ENCODE data around the gene AP3B1. TPM values are rescaled to one million over a fixed set of nuclear protein-coding genes. Genes with fewer than 3 reads are reported as not detected.

AP3B1 gene, protein sequence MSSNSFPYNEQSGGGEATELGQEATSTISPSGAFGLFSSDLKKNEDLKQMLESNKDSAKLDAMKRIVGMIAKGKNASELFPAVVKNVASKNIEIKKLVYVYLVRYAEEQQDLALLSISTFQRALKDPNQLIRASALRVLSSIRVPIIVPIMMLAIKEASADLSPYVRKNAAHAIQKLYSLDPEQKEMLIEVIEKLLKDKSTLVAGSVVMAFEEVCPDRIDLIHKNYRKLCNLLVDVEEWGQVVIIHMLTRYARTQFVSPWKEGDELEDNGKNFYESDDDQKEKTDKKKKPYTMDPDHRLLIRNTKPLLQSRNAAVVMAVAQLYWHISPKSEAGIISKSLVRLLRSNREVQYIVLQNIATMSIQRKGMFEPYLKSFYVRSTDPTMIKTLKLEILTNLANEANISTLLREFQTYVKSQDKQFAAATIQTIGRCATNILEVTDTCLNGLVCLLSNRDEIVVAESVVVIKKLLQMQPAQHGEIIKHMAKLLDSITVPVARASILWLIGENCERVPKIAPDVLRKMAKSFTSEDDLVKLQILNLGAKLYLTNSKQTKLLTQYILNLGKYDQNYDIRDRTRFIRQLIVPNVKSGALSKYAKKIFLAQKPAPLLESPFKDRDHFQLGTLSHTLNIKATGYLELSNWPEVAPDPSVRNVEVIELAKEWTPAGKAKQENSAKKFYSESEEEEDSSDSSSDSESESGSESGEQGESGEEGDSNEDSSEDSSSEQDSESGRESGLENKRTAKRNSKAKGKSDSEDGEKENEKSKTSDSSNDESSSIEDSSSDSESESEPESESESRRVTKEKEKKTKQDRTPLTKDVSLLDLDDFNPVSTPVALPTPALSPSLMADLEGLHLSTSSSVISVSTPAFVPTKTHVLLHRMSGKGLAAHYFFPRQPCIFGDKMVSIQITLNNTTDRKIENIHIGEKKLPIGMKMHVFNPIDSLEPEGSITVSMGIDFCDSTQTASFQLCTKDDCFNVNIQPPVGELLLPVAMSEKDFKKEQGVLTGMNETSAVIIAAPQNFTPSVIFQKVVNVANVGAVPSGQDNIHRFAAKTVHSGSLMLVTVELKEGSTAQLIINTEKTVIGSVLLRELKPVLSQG
- total RNA-seq (10 to 100 TPM; 25.7 to 59.1 (median 36.0) TPM), polyA plus RNA-seq (10 to 100 TPM; 22.0 to 53.7 (median 26.7) TPM)
- long read RNA-seq, donor 1, full-length matches to known transcripts = 3 of 3 reads
- long read RNA-seq, donor 1, partial matches to known transcripts = 0 of 3 reads
- long read RNA-seq, donor 1, other reads (novel, unspliced or antisense) = 0 of 3 reads
- long read RNA-seq, donor 2, partial matches to known transcripts = 0 of 1 reads
- long read RNA-seq, donor 2, other reads (novel, unspliced or antisense) = 0 of 1 reads
- long read RNA-seq, donor 3 = 0 reads
- long read RNA-seq, donor 4, full-length matches to known transcripts = 7 of 23 reads
- long read RNA-seq, donor 4, partial matches to known transcripts = 13 of 23 reads
- long read RNA-seq, donor 4, other reads (novel, unspliced or antisense) = 3 of 23 reads
- long read RNA-seq, donor 5, full-length matches to known transcripts = 72 of 82 reads
- long read RNA-seq, donor 5, partial matches to known transcripts = 4 of 82 reads
- long read RNA-seq, donor 5, other reads (novel, unspliced or antisense) = 6 of 82 reads
- long read RNA-seq, donor 6, full-length matches to known transcripts = 2 of 9 reads
- long read RNA-seq, donor 6, partial matches to known transcripts = 7 of 9 reads
- long read RNA-seq, donor 6, other reads (novel, unspliced or antisense) = 0 of 9 reads
- long read RNA-seq, donor 7, partial matches to known transcripts = 0 of 1 reads
- long read RNA-seq, donor 7, other reads (novel, unspliced or antisense) = 0 of 1 reads
- long read RNA-seq, donor 8, full-length matches to known transcripts = 2 of 7 reads
- long read RNA-seq, donor 8, partial matches to known transcripts = 5 of 7 reads
- long read RNA-seq, donor 8, other reads (novel, unspliced or antisense) = 0 of 7 reads
- long read RNA-seq, donor 9, full-length matches to known transcripts = 3 of 3 reads
- long read RNA-seq, donor 9, partial matches to known transcripts = 0 of 3 reads
- long read RNA-seq, donor 9, other reads (novel, unspliced or antisense) = 0 of 3 reads
- long read RNA-seq, donor 10, full-length matches to known transcripts = 3 of 3 reads
- long read RNA-seq, donor 10, partial matches to known transcripts = 0 of 3 reads
- long read RNA-seq, donor 10, other reads (novel, unspliced or antisense) = 0 of 3 reads

DNA sequence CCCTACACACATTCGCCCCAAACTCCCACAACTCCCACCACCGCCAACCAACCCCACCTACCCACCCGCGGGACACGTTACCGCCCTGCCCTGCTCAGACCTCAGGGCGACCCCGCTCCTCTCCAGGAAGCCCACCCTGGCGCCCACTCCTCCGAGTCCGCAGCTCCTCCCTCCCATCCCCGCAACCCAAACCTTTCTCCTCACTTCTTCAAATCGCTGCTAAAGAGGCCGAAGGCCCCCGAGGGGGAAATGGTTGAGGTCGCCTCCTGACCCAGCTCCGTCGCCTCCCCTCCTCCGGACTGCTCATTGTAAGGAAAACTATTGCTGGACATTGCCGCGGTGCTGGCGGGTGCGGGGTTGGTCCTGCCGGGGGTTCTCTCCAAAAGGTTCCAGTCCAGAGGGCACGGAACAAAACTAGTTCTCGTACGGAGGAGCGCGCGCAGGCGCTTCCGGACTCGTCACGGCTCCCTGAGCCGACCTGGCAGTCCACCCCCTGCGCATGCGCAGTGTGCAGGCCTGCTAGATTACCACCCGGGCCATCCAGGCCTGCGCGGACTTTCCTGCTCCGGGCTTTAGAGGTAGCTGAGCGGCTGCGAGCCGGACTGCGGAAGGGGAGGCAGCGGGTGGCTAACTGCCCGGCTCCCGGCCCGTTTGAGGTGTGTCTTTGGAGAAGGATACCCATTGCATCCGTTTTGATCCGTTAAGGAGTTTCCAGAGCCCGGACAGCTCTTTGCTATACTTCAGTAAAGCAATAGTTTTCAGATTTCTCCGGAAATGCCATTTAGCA lies at the start of gene AP3B1:
AP3B1 (minus strand) TSS at position 451 of the 787 bp plus-strand sequence; CDS start at position 332, 119 bp downstream.
- TF ChIP-seq, protein P1, sequence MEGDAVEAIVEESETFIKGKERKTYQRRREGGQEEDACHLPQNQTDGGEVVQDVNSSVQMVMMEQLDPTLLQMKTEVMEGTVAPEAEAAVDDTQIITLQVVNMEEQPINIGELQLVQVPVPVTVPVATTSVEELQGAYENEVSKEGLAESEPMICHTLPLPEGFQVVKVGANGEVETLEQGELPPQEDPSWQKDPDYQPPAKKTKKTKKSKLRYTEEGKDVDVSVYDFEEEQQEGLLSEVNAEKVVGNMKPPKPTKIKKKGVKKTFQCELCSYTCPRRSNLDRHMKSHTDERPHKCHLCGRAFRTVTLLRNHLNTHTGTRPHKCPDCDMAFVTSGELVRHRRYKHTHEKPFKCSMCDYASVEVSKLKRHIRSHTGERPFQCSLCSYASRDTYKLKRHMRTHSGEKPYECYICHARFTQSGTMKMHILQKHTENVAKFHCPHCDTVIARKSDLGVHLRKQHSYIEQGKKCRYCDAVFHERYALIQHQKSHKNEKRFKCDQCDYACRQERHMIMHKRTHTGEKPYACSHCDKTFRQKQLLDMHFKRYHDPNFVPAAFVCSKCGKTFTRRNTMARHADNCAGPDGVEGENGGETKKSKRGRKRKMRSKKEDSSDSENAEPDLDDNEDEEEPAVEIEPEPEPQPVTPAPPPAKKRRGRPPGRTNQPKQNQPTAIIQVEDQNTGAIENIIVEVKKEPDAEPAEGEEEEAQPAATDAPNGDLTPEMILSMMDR (IDR thresholded peaks at IDR 0.05) = peak in 1 of 6 experiments; percentile 37
- peak; percentile 96 for TF ChIP-seq POLR2A (IDR thresholded peaks at IDR 0.05)
- WGBS, 4 donors = 0 to 1% (median 0%) methylated on average over 22 to 53 of the region's 53 CpGs
- intact Hi-C loops (cut with DNase I) = loop anchor here (5.0 kb wide), 2 partner anchors 63 to 68 kb away; partner anchors contain the start of gene SCAMP1 (in 1 of the 2)
- peaks cover 0 to 31% of the 10 kb centered on the region in 2 donors for H3K4me1 ChIP-seq (replicated peaks in 1 of 2)
- DNase-seq = peak; percentile 99 to 100 (median 99)
- H3K27me3 ChIP-seq = no peaks in the 10 kb centered on the region
- no peaks in the 10 kb centered on the region for H3K9me3 ChIP-seq (replicated peaks in 1 of 3)
- H3K27ac ChIP-seq = peak within 1 kb of the TSS; percentile 79 to 92 (median 85)
- no peaks in the 10 kb centered on the region for H3K36me3 ChIP-seq (replicated peaks in 1 of 2)
- H3K4me3 ChIP-seq = peak within 1 kb of the TSS; percentile 76 to 100 (median 83)

DNA sequence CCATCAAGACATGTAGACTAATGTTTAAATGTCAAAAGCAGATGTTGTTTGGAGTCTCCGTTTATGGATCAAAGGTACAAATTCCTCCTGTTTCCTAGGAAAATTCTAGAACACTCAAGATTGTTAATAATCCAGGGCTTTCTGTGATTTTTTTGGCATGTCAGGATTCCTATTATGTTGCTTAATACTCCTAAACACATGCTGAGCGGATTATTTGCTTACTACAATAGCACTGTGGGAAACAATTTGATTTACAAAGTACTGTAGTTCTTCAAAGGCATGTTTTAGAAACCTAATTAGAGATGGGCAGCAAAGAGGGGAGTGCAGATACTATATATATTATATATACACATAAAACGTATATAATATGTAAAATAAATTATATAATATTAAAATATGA lies 46.9 kb upstream of the AP3B1 start:
- no peak for DNase-seq
- no peaks in the 10 kb centered on the region for H3K27me3 ChIP-seq
- TF ChIP-seq, protein P1 (IDR thresholded peaks at IDR 0.05) = no peak
- no peak for TF ChIP-seq POLR2A (IDR thresholded peaks at IDR 0.05)
- no peaks in the 10 kb centered on the region for H3K9me3 ChIP-seq (replicated peaks in 1 of 3)
- H3K36me3 ChIP-seq (replicated peaks in 1 of 2) = no peaks in the 10 kb centered on the region
- no peak overlapping the region for H3K4me3 ChIP-seq
- 46 to 63% (median 60%) methylated on average over 3 of the region's 3 CpGs for WGBS, 4 donors
- intact Hi-C loops (cut with DNase I) = no loop called here
- no peak overlapping the region for H3K27ac ChIP-seq
- no peaks in the 10 kb centered on the region for H3K4me1 ChIP-seq (replicated peaks in 1 of 2)
